GM18951 (cell line): ENCODE results near the gene EPHA1.

Source experiments
- POLR2A ChIP-seq: IDR thresholded peaks from 4 replicates; pipeline ENCODE4 v1.6.1; 2011; ENCODE audit warnings: mild to moderate bottlenecking; ENCODE audit not compliant: insufficient read length, insufficient read depth; ENCODE audit errors: extremely low read depth
- in situ Hi-C: fragments of 300-500 bp; cut with MboI; formaldehyde crosslinking; loops from one replicate; pipeline ENCODE4 v1.12.0; 2022; ENCODE audit warnings: low sequenced_read_pairs, mixed read lengths, inconsistent platforms; ENCODE audit not compliant: unreplicated experiment

The EPHA1 gene

GRCh38 chr7:143408686-143409561, at the start of gene EPHA1:
TSS of gene EPHA1 (minus strand) at chr7:143408856. CDS start at chr7:143408805, 51 bp downstream.
- TF ChIP-seq POLR2A, result no peak
- in situ Hi-C loops, result no loop called here

GRCh38 chr7:143458263-143458662, 49.6 kb upstream of the EPHA1 start:
- no peak for TF ChIP-seq POLR2A
- in situ Hi-C loops, result no loop called here

- no peak for TF ChIP-seq POLR2A
- in situ Hi-C loops, result no loop called here
Measured at GRCh38 chr7:143456992-143457793, 48.5 kb upstream of the EPHA1 start.

- in situ Hi-C loops, result no loop called here
- TF ChIP-seq POLR2A, result no peak
Measured at GRCh38 chr7:143455942-143456341, 47.3 kb upstream of the EPHA1 start.

- TF ChIP-seq POLR2A, result no peak
- in situ Hi-C loops, result no loop called here
Measured at GRCh38 chr7:143455491-143455890, 46.8 kb upstream of the EPHA1 start.

GRCh38 chr7:143454091-143454680, 45.5 kb upstream of the EPHA1 start:
- TF ChIP-seq POLR2A, result no peak
- in situ Hi-C loops, result no loop called here

GRCh38 chr7:143452495-143452894, 43.8 kb upstream of the EPHA1 start:
- no peak for TF ChIP-seq POLR2A
- in situ Hi-C loops, result no loop called here

- in situ Hi-C loops, result no loop called here
- no peak for TF ChIP-seq POLR2A
Measured at GRCh38 chr7:143451746-143452145, 43.1 kb upstream of the EPHA1 start.

GRCh38 chr7:143451122-143451521, 42.5 kb upstream of the EPHA1 start:
- in situ Hi-C loops, result no loop called here
- TF ChIP-seq POLR2A, result no peak

GRCh38 chr7:143449793-143450192, 41.1 kb upstream of the EPHA1 start:
- TF ChIP-seq POLR2A, result no peak
- in situ Hi-C loops, result no loop called here

GRCh38 chr7:143448429-143448828, 39.8 kb upstream of the EPHA1 start:
- TF ChIP-seq POLR2A, result no peak
- in situ Hi-C loops, result no loop called here

- in situ Hi-C loops, result no loop called here
Measured at GRCh38 chr7:143447466-143447865, 38.8 kb upstream of the EPHA1 start.

GRCh38 chr7:143444785-143445184, 36.1 kb upstream of the EPHA1 start:
- in situ Hi-C loops, result no loop called here
- no peak for TF ChIP-seq POLR2A

More at GRCh38 chr7:143447466-143447865, 38.8 kb upstream of the EPHA1 start:
- TF ChIP-seq POLR2A, result no peak
